Fibroblast of mammary gland (primary cell): ENCODE measurements around the gene ROBO3.

Experiments
- DNase-seq: peaks from one replicate; pipeline ENCODE4 v3.0.0-alpha.2; 2010; ENCODE audit warnings: low read depth
- H3K4me3 ChIP-seq: 2 replicates; pipeline ENCODE4 v1.5.1; 2011; ENCODE audit warnings: low read depth, mild to moderate bottlenecking, low read length, moderate library complexity; ENCODE audit not compliant: control insufficient read depth
- CTCF ChIP-seq: conservative IDR thresholded peaks from 2 replicates; pipeline ENCODE4 v1.5.1; 2011; ENCODE audit warnings: low read depth, low read length, inconsistent platforms; ENCODE audit not compliant: control insufficient read depth, insufficient read depth

The ROBO3 gene

GRCh38 chr11:124918950-124919349, 53.7 kb downstream of the ROBO3 start, which contains the start of gene HEPN1:
Gene HEPN1 (plus strand): TSS chr11:124919250.
- no peak within 1 kb of the TSS for H3K4me3 ChIP-seq
- no peak for TF ChIP-seq CTCF
- DNase-seq, result no peak

GRCh38 chr11:124919898-124920297, 54.7 kb downstream of the ROBO3 start:
- TF ChIP-seq CTCF, result no peak

GRCh38 chr11:124920356-124920755, 55.1 kb downstream of the ROBO3 start:
- DNase-seq, result no peak
- H3K4me3 ChIP-seq, result no peak overlapping the region
- no peak for TF ChIP-seq CTCF

More at GRCh38 chr11:124919898-124920297, 54.7 kb downstream of the ROBO3 start:
- H3K4me3 ChIP-seq, result no peak overlapping the region
- DNase-seq, result no peak

DNA sequence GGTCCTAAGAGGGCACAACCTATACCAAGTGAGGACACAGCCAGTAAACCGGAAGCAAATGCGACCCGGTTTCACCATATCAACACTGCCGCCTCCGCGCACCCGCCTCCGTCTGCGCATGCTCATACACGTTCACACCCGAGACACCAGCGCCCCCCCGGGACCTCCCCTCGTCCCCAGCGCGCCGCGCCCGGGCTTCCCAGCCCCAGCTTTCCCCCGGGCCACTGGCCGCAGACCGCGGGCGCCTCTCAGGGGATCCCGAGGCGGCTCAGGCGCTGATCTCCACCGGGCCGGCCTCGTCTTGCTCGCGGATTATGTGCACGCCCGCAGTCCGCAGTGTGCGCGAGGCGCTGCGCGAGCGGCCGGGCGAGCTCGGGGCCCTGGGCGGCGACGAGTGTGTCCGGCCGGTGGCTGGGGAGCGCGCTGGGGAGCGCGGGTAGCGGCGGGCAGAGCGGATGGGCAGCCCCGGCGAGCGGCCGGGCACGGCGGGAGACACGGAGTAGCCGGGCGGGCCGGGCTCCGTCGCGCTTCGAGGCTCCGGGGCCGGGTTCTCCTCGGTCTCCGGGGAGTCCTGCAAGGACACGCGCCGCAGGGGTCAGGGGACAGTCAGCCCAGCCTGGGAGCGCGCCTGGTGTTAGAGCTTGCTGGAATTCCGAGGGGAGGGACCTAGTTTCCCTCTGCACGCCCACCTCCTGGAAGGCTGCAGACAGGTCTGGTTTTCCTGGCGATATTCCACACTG, 55.8 kb downstream of the ROBO3 start:
- DNase-seq, result peak; percentile 55
- TF ChIP-seq CTCF, result no peak
- H3K4me3 ChIP-seq, result no peak overlapping the region

- H3K4me3 ChIP-seq, result no peak overlapping the region
- DNase-seq, result no peak
- TF ChIP-seq CTCF, result no peak
Observed at GRCh38 chr11:124922831-124923230, 57.6 kb downstream of the ROBO3 start.

- no peak for DNase-seq
- no peak for TF ChIP-seq CTCF
Observed at GRCh38 chr11:124923296-124923695, 58.1 kb downstream of the ROBO3 start.

More at GRCh38 chr11:124923296-124923695, 58.1 kb downstream of the ROBO3 start:
- H3K4me3 ChIP-seq, result no peak overlapping the region
